WTC11 (cell line): Measurements from ENCODE around the gene SBNO1. TPM values are rescaled to one million over a fixed set of nuclear protein-coding genes. Genes with fewer than 3 reads are reported as not detected.

Source experiments
- ATAC-seq: fragments of 200-7000 bp; cut with Tn5 transposase; 2 replicates; pipeline ENCODE4 v1.10.0; 2021; ENCODE audit warnings: mild to moderate bottlenecking, moderate library complexity
- CTCF ChIA-PET: fragments of 300-600 bp; sonication (Branson Sonifier 250); formaldehyde crosslinking; loops from one replicate; lab custom pipeline; 2021; ENCODE audit warnings: antibody characterized with exemption; lab: Charles Lee
- POLR2A ChIA-PET: fragments of 350-600 bp; sonication (Branson Sonifier 250); formaldehyde crosslinking; loops from one replicate; lab custom pipeline; 2021; ENCODE audit warnings: antibody characterized with exemption; lab: Charles Lee
- DNase-seq: peaks from one replicate; pipeline ENCODE4 v3.0.0; 2021; ENCODE audit warnings: low spot score
- H3K27ac Mint-ChIP-seq: 2 replicates; pipeline ENCODE4 v1.8.0; 2021; ENCODE audit warnings: mixed read lengths
- H3K27me3 Mint-ChIP-seq: 2 replicates; pipeline ENCODE4 v1.8.0; 2021; ENCODE audit warnings: low read depth, mild to moderate bottlenecking, moderate library complexity, mixed read lengths
- H3K36me3 Mint-ChIP-seq: 2 replicates; pipeline ENCODE4 v1.8.0; 2021; ENCODE audit warnings: mixed read lengths
- H3K4me1 Mint-ChIP-seq: 2 replicates; pipeline ENCODE4 v1.8.0; 2022; ENCODE audit warnings: mixed read lengths
- H3K4me3 Mint-ChIP-seq: 2 replicates; pipeline ENCODE4 v1.8.0; 2021; ENCODE audit warnings: mild to moderate bottlenecking, moderate library complexity, mixed read lengths
- H3K9me3 Mint-ChIP-seq: 2 replicates; pipeline ENCODE4 v1.8.0; 2021; ENCODE audit warnings: mixed read lengths
- CDX4 ChIP-seq: fragments of 250-450 bp; sonication (Bioruptor Pico); IDR thresholded peaks from 2 replicates; pipeline ENCODE4 v1.9.0; 2021; ENCODE audit warnings: moderate library complexity, mild to moderate bottlenecking, inconsistent platforms, borderline replicate concordance
- ESRRA ChIP-seq: sonication (generic); formaldehyde crosslinking; IDR thresholded peaks from 2 replicates; pipeline ENCODE4 v1.8.1; 2022; ENCODE audit warnings: mild to moderate bottlenecking, missing genetic modification reagents, borderline replicate concordance
- MLX ChIP-seq: sonication (generic); formaldehyde crosslinking; IDR thresholded peaks from 2 replicates; pipeline ENCODE4 v1.8.1; 2023; ENCODE audit warnings: mild to moderate bottlenecking, missing genetic modification reagents, moderate library complexity
- MYBL2 ChIP-seq: sonication (generic); formaldehyde crosslinking; IDR thresholded peaks from 2 replicates; pipeline ENCODE4 v1.8.1; 2023; ENCODE audit warnings: mild to moderate bottlenecking, moderate library complexity, missing genetic modification reagents
- NFYB ChIP-seq: sonication (generic); formaldehyde crosslinking; conservative IDR thresholded peaks from 2 replicates; pipeline ENCODE4 v1.8.0; 2022; ENCODE audit warnings: low read depth, missing genetic modification reagents
- PREB ChIP-seq: sonication (generic); formaldehyde crosslinking; IDR thresholded peaks from 2 replicates; pipeline ENCODE4 v1.8.1; 2022; ENCODE audit warnings: mild to moderate bottlenecking, missing genetic modification reagents, moderate library complexity, borderline replicate concordance
- SMAD4 ChIP-seq: sonication (generic); formaldehyde crosslinking; IDR thresholded peaks from 2 replicates; pipeline ENCODE4 v1.8.0; 2022; ENCODE audit warnings: mild to moderate bottlenecking, missing genetic modification reagents
- SOX15 ChIP-seq: fragments of 250-450 bp; sonication (Bioruptor Pico); IDR thresholded peaks from 2 replicates; pipeline ENCODE4 v1.9.0; 2021; ENCODE audit warnings: mild to moderate bottlenecking
- ZMAT4 ChIP-seq: fragments of 250-450 bp; sonication (Bioruptor Pico); IDR thresholded peaks from 2 replicates; pipeline ENCODE4 v1.9.0; 2021; ENCODE audit warnings: mild to moderate bottlenecking
- ZNF396 ChIP-seq: fragments of 250-450 bp; sonication (Bioruptor Pico); IDR thresholded peaks from 2 replicates; pipeline ENCODE4 v1.8.0; 2021; ENCODE audit warnings: mild to moderate bottlenecking, moderate library complexity, borderline replicate concordance
- total RNA-seq: library from RNA; stranded (reverse); gene quantifications from 3 replicates; pipeline ENCODE4 v1.2.3, GENCODE V29; 2021
- TF ChIP-seq, protein P1 (sequence below): fragments of 250-450 bp; sonication (Bioruptor Pico); IDR thresholded peaks from 2 replicates; pipeline ENCODE4 v1.9.0; 2021; ENCODE audit warnings: mild to moderate bottlenecking, borderline replicate concordance
- TF ChIP-seq, protein P2 (sequence below): sonication (generic); formaldehyde crosslinking; IDR thresholded peaks from 2 replicates; pipeline ENCODE4 v1.8.0; 2023; ENCODE audit warnings: missing genetic modification reagents, mild to moderate bottlenecking, borderline replicate concordance
- TF ChIP-seq, protein P3 (sequence below): sonication (generic); formaldehyde crosslinking; IDR thresholded peaks from 2 replicates; pipeline ENCODE4 v1.8.1; 2022; ENCODE audit warnings: low read depth, mild to moderate bottlenecking, moderate library complexity, missing genetic modification reagents, borderline replicate concordance

SBNO1 gene
- total RNA-seq, 1 experiment from 2014 or later, result 52.2 TPM

GRCh38 chr12:123282111-123282510 is 82.5 kb downstream of the SBNO1 start (continued):
- no peak for TF ChIP-seq PREB
- TF ChIP-seq, protein P1, sequence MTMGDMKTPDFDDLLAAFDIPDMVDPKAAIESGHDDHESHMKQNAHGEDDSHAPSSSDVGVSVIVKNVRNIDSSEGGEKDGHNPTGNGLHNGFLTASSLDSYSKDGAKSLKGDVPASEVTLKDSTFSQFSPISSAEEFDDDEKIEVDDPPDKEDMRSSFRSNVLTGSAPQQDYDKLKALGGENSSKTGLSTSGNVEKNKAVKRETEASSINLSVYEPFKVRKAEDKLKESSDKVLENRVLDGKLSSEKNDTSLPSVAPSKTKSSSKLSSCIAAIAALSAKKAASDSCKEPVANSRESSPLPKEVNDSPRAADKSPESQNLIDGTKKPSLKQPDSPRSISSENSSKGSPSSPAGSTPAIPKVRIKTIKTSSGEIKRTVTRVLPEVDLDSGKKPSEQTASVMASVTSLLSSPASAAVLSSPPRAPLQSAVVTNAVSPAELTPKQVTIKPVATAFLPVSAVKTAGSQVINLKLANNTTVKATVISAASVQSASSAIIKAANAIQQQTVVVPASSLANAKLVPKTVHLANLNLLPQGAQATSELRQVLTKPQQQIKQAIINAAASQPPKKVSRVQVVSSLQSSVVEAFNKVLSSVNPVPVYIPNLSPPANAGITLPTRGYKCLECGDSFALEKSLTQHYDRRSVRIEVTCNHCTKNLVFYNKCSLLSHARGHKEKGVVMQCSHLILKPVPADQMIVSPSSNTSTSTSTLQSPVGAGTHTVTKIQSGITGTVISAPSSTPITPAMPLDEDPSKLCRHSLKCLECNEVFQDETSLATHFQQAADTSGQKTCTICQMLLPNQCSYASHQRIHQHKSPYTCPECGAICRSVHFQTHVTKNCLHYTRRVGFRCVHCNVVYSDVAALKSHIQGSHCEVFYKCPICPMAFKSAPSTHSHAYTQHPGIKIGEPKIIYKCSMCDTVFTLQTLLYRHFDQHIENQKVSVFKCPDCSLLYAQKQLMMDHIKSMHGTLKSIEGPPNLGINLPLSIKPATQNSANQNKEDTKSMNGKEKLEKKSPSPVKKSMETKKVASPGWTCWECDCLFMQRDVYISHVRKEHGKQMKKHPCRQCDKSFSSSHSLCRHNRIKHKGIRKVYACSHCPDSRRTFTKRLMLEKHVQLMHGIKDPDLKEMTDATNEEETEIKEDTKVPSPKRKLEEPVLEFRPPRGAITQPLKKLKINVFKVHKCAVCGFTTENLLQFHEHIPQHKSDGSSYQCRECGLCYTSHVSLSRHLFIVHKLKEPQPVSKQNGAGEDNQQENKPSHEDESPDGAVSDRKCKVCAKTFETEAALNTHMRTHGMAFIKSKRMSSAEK (CRISPR knock-in tag), result no peak
- no peak for TF ChIP-seq ESRRA (CRISPR knock-in tag)
- no peak for TF ChIP-seq CDX4 (CRISPR knock-in tag)
- TF ChIP-seq, protein P2, sequence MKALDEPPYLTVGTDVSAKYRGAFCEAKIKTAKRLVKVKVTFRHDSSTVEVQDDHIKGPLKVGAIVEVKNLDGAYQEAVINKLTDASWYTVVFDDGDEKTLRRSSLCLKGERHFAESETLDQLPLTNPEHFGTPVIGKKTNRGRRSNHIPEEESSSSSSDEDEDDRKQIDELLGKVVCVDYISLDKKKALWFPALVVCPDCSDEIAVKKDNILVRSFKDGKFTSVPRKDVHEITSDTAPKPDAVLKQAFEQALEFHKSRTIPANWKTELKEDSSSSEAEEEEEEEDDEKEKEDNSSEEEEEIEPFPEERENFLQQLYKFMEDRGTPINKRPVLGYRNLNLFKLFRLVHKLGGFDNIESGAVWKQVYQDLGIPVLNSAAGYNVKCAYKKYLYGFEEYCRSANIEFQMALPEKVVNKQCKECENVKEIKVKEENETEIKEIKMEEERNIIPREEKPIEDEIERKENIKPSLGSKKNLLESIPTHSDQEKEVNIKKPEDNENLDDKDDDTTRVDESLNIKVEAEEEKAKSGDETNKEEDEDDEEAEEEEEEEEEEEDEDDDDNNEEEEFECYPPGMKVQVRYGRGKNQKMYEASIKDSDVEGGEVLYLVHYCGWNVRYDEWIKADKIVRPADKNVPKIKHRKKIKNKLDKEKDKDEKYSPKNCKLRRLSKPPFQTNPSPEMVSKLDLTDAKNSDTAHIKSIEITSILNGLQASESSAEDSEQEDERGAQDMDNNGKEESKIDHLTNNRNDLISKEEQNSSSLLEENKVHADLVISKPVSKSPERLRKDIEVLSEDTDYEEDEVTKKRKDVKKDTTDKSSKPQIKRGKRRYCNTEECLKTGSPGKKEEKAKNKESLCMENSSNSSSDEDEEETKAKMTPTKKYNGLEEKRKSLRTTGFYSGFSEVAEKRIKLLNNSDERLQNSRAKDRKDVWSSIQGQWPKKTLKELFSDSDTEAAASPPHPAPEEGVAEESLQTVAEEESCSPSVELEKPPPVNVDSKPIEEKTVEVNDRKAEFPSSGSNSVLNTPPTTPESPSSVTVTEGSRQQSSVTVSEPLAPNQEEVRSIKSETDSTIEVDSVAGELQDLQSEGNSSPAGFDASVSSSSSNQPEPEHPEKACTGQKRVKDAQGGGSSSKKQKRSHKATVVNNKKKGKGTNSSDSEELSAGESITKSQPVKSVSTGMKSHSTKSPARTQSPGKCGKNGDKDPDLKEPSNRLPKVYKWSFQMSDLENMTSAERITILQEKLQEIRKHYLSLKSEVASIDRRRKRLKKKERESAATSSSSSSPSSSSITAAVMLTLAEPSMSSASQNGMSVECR (CRISPR knock-in tag), result no peak
- no peak for TF ChIP-seq ZNF396
- TF ChIP-seq NFYB (CRISPR knock-in tag), result no peak
- TF ChIP-seq, all 79 proteins: peak for 0

DNA sequence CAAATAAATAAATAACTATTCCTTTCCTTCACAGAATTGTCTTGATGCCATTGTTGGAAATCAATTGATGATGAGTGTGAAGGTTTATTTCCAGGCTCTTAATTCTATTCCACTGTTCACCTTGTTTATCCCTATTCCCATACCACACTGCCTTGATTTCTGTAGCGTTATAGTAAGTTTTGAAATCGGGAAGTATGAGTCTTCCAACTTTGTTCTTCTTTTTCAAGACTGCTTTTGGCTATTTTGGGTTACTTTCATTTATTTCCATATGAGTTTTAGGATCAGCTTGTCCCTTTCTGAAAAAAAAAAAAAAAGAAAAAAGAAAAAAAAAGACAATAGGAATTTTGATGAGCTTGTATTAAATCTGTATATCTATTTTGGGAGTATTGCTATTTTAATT is 83.7 kb downstream of the SBNO1 start:
- H3K27me3 Mint-ChIP-seq, result no peaks in the 10 kb centered on the region
- DNase-seq (no peak), ATAC-seq (no peak)
- ChIA-PET POLR2A (interaction anchor here (0.7 kb wide), 1 partner anchor 187 kb away, joined by 3 read pairs; no protein-coding TSS in a partner anchor), CTCF (interaction anchor here (0.6 to 2.9 kb wide), 2 partner anchors 16 to 43 kb away, joined by 3 to 11 read pairs; no protein-coding TSS in a partner anchor)
- H3K9me3 Mint-ChIP-seq, result no peaks in the 10 kb centered on the region
- H3K36me3 Mint-ChIP-seq, result no peaks in the 10 kb centered on the region
- no peak overlapping the region for H3K27ac Mint-ChIP-seq
- TF ChIP-seq ZMAT4 (CRISPR knock-in tag), result no peak
- no peak for TF ChIP-seq SOX15 (CRISPR knock-in tag)
- TF ChIP-seq SMAD4, result no peak
- no peak for TF ChIP-seq MYBL2
- no peak overlapping the region for H3K4me3 Mint-ChIP-seq
- H3K4me1 Mint-ChIP-seq, result no peaks in the 10 kb centered on the region

DNA sequence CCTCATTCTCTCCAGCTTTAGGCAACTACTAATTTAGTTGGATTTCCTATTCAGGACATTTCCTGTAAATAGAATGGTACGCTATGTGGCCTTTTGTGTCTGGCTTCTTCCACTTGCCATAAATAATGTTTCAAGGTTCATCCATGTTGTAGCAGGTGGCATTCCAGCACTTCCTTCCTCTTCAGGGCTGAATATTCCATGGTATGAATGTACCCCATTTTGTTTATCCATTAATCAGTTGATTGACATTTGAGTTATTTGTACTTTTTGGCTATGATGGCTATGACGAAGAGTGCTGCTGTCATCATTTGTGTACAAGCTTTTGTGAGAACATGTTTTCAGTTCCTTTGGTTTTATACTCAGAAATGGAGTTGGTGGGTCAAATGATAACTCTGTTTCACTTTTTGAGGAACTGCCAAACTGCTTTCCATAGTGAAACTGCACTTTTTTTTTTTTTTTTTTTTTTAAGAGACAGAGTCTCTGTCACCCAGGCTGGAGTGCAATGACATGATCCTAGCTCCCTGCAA is 86.5 kb downstream of the SBNO1 start:
- CTCF ChIA-PET, result interaction anchor here (0.7 kb wide), 1 partner anchor 87 kb away, joined by 3 read pairs; no protein-coding TSS in a partner anchor
- POLR2A ChIA-PET, result interaction anchor here (0.6 kb wide), 1 partner anchor 19 kb away, joined by 6 read pairs; no protein-coding TSS in a partner anchor

More for the DNA sequence above, 86.5 kb downstream of the SBNO1 start:
- H3K27ac Mint-ChIP-seq, result 0 out of 2 replicates have a peak overlapping the region, but pooled peaks have one; percentile 28
- no peaks in the 10 kb centered on the region for H3K27me3 Mint-ChIP-seq
- no peaks in the 10 kb centered on the region for H3K9me3 Mint-ChIP-seq
- peaks cover 5% of the 10 kb centered on the region for H3K4me1 Mint-ChIP-seq
- H3K36me3 Mint-ChIP-seq, result no peaks in the 10 kb centered on the region
- DNase-seq (no peak), ATAC-seq (no peak)
- TF ChIP-seq MLX (CRISPR knock-in tag), result no peak
- TF ChIP-seq, protein P3, sequence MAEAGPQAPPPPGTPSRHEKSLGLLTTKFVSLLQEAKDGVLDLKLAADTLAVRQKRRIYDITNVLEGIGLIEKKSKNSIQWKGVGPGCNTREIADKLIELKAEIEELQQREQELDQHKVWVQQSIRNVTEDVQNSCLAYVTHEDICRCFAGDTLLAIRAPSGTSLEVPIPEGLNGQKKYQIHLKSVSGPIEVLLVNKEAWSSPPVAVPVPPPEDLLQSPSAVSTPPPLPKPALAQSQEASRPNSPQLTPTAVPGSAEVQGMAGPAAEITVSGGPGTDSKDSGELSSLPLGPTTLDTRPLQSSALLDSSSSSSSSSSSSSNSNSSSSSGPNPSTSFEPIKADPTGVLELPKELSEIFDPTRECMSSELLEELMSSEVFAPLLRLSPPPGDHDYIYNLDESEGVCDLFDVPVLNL (CRISPR knock-in tag), result no peak
- H3K4me3 Mint-ChIP-seq, result no peak overlapping the region
